ENCODE measurements around the gene LOXL4.

Gene LOXL4

DNA sequence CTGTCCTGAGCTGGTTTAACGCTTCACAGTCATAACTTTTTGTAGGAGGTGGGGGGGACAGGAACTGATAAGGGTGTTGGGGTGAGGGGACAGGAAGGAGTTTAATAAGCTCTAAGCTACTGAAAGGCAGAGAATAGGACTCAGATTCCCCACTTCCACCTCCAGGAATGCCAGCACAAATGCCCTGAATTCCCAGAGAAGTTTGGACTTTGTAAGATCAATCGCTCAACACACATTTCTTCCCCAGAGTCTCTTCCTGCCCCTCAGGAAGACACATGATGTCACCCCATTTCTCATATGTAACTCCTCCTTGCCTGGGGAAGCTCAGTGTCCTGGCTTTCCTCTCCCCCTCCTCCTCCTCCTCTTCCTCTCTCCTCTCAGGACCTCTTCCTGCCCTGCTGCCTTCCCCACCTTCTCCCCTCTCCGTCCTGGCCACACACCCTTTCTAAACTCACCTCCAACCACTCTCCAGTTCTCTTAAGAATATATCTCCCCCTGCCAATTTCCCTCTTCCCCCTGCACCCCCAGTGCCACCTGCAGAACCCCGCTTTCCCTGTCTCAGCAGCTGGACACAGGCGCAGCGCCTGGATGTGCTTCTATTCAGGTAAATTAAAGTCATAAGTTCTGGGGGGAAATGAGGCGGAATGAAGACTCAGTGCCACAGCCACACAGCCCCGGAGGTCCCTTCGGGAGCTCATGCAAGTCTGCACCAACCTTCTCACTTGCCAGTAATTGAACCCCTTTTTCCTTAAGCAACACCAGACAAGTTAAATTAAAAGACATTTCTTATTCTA lies 5.3 kb upstream of the LOXL4 start:
- Histone ChIP-seq H3K27ac (ENCODE audit: low read length) (no peak overlapping the region), H3K36me3 (ENCODE audit: control insufficient read depth, insufficient read depth, low read length) (no peaks in the 10 kb centered on the region), H3K4me3 (ENCODE audit: low read length) (no peak overlapping the region), H3K9me3 (ENCODE audit: control insufficient read depth, insufficient read depth, low read length) (no peaks in the 10 kb centered on the region), H3K27me3 (ENCODE audit: control insufficient read depth, insufficient read depth, low read length) (peaks cover 2% of the 10 kb centered on the region; the same call in 1 of the 2 replicates), H3K4me1 (ENCODE audit: control insufficient read depth, insufficient read depth, low read length) (peaks cover 2% of the 10 kb centered on the region)
- no peak for DNase-seq (ENCODE audit: low read depth, low spot score)
- WGBS (ENCODE audit: insufficient coverage, insufficient read length) = no CpG with 5 or more reads among the region's 9 CpGs

DNA sequence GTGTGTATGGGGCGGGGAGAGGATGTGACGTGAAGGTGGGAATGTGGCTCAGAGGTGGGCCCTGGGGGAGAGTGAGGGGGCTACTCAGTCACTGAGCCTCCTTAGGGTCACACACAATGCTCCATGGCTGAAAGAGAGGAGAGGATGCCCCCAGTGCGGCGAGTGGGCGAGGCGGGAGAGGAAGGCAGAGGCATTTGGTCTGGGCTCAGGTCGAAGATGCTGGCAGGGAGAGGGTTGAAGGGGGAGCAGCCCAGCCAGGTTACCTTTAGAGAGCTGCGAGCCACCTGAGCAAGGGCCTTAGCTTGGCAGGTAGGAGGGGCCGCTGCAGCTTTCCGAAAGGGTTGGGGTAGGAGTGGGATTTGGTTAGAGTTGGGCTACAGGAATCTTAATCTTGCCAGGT lies 4.7 kb upstream of the LOXL4 start:
- H3K4me3 ChIP-seq (ENCODE audit: low read length) = no peak overlapping the region
- H3K27ac ChIP-seq (ENCODE audit: low read length) = no peak overlapping the region
- H3K9me3 ChIP-seq (ENCODE audit: control insufficient read depth, insufficient read depth, low read length) = no peaks in the 10 kb centered on the region
- no peaks in the 10 kb centered on the region for H3K36me3 ChIP-seq (ENCODE audit: control insufficient read depth, insufficient read depth, low read length)
- no CpG with 5 or more reads among the region's 10 CpGs for WGBS (ENCODE audit: insufficient coverage, insufficient read length)
- H3K27me3 ChIP-seq (ENCODE audit: control insufficient read depth, insufficient read depth, low read length) = peaks cover 2% of the 10 kb centered on the region; the same call in 1 of the 2 replicates
- H3K4me1 ChIP-seq (ENCODE audit: control insufficient read depth, insufficient read depth, low read length) = peaks cover 4% of the 10 kb centered on the region
- no peak for DNase-seq (ENCODE audit: low read depth, low spot score)

DNA sequence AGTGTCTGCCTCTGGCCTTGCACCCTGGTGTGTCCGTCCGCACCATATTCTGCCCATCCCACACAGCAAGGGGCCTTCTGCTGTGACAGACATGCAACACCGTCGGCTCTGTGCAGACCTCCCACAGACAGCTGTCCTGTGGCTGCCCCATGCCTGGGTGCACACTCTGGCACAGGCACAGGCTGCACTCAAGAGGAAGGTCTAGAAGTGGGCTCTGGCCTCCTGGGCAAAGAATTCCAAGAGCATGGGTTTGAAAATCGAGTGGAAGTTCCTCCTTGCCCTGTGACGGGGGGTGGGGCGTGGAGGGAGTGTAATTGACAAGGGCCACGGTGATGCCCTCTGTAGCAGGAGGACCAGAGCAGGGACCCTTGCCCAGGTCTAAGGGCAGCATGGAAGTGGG lies 4.3 kb upstream of the LOXL4 start:
- H3K9me3 ChIP-seq (ENCODE audit: control insufficient read depth, insufficient read depth, low read length) = no peaks in the 10 kb centered on the region
- H3K4me3 ChIP-seq (ENCODE audit: low read length) = no peak overlapping the region
- DNase-seq (ENCODE audit: low read depth, low spot score) = no peak
- WGBS (ENCODE audit: insufficient coverage, insufficient read length) = no CpG with 5 or more reads among the region's 8 CpGs
- no peak overlapping the region for H3K27ac ChIP-seq (ENCODE audit: low read length)
- H3K27me3 ChIP-seq (ENCODE audit: control insufficient read depth, insufficient read depth, low read length) = peaks cover 2% of the 10 kb centered on the region; the same call in 1 of the 2 replicates
- no peaks in the 10 kb centered on the region for H3K36me3 ChIP-seq (ENCODE audit: control insufficient read depth, insufficient read depth, low read length)
- H3K4me1 ChIP-seq (ENCODE audit: control insufficient read depth, insufficient read depth, low read length) = peaks cover 4% of the 10 kb centered on the region

DNA sequence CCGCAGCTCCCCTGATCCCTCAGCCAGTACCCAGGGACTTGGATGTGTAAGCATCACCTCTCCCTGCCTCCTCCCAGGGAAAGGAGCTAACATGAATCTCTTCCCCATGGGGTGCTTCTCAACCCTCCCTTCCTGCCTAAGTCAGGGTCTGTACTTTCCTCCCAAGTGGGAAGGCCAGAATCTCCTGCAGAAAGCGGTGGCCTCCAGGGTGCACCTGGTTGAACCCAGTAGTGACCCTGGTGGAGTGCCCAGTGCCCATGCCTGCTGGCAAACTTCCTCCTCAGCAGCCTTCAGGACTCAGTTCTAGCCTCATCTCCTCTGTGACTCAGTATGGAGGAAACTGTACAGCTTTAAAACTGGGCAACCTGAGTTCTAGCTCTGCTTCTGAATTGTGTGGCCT lies 2.8 kb upstream of the LOXL4 start:
- no peak overlapping the region for H3K4me3 ChIP-seq (ENCODE audit: low read length)
- DNase-seq (ENCODE audit: low read depth, low spot score) = no peak
- H3K9me3 ChIP-seq (ENCODE audit: control insufficient read depth, insufficient read depth, low read length) = no peaks in the 10 kb centered on the region
- no peaks in the 10 kb centered on the region for H3K36me3 ChIP-seq (ENCODE audit: control insufficient read depth, insufficient read depth, low read length)
- peaks cover 4% of the 10 kb centered on the region for H3K4me1 ChIP-seq (ENCODE audit: control insufficient read depth, insufficient read depth, low read length)
- H3K27ac ChIP-seq (ENCODE audit: low read length) = no peak overlapping the region
- no CpG with 5 or more reads among the region's 2 CpGs for WGBS (ENCODE audit: insufficient coverage, insufficient read length)
- peaks cover 2% of the 10 kb centered on the region; the same call in 1 of the 2 replicates for H3K27me3 ChIP-seq (ENCODE audit: control insufficient read depth, insufficient read depth, low read length)

DNA sequence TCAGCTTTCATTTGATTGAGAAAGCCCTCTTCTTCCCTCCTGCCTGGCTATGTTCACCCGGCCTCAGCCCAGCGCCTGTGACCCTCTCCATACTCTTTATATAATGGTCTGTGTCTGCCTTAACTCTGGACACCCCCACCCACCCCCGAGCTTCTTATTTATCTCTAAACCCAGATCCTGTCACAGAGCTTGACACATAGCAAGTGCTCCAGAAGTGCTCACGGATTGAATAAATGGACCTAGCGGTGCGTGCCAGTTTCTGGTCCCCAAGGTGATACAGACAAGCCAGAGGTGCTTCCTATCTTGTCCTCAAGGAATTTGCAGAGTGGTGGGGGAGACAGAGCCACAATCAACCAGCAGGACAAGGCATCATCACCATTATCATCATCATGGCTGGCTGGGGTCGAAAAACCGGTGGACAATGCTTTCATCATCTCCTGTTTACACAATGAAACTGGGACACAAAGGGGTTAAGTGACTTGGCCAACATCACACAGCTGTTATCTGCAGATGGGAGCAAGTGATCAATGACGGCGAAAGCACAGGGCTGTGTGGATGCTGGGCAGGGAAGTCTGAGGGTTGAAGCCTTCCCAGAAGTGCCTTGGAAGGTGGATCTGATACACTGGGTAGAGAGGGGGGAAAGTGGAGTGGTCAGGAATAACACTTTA lies 2.2 kb upstream of the LOXL4 start:
- no CpG with 5 or more reads among the region's 10 CpGs for WGBS (ENCODE audit: insufficient coverage, insufficient read length)
- Histone ChIP-seq H3K4me3 (ENCODE audit: low read length) (no peak overlapping the region), H3K9me3 (ENCODE audit: control insufficient read depth, insufficient read depth, low read length) (no peaks in the 10 kb centered on the region), H3K36me3 (ENCODE audit: control insufficient read depth, insufficient read depth, low read length) (no peaks in the 10 kb centered on the region), H3K4me1 (ENCODE audit: control insufficient read depth, insufficient read depth, low read length) (peaks cover 4% of the 10 kb centered on the region), H3K27me3 (ENCODE audit: control insufficient read depth, insufficient read depth, low read length) (peaks cover 2% of the 10 kb centered on the region; the same call in 1 of the 2 replicates), H3K27ac (ENCODE audit: low read length) (no peak overlapping the region)
- no peak for DNase-seq (ENCODE audit: low read depth, low spot score)

DNA sequence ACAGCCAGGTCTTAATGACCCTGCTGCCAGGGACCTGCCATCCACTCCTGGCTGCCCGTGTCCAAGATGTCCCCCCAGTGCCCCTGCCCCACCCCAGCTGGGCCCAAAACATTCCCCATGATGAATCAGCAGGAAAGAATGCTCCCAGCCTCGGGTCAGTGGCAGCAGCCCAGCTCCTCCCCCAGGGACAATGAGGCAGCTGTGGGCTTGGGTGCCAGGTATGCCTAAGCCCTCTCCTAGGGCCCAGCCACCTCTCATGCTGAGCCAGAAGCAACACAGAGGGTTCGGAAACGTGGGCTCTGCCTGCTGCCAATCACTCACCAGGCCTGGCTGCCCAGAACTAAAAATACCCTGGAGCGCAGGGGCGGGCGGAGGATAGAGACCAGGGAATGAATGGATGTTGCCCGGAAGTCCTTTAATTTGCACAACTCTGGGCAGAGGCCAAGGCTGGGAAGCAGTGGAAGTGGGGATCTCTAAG lies 1.5 kb upstream of the LOXL4 start:
- H3K4me3 ChIP-seq (ENCODE audit: low read length) = no peak overlapping the region
- no peaks in the 10 kb centered on the region for H3K9me3 ChIP-seq (ENCODE audit: control insufficient read depth, insufficient read depth, low read length)
- H3K27ac ChIP-seq (ENCODE audit: low read length) = no peak overlapping the region
- DNase-seq (ENCODE audit: low read depth, low spot score) = no peak
- no CpG with 5 or more reads among the region's 8 CpGs for WGBS (ENCODE audit: insufficient coverage, insufficient read length)
- peaks cover 4% of the 10 kb centered on the region for H3K4me1 ChIP-seq (ENCODE audit: control insufficient read depth, insufficient read depth, low read length)
- no peaks in the 10 kb centered on the region for H3K36me3 ChIP-seq (ENCODE audit: control insufficient read depth, insufficient read depth, low read length)
- peaks cover 2% of the 10 kb centered on the region; the same call in 1 of the 2 replicates for H3K27me3 ChIP-seq (ENCODE audit: control insufficient read depth, insufficient read depth, low read length)

DNA sequence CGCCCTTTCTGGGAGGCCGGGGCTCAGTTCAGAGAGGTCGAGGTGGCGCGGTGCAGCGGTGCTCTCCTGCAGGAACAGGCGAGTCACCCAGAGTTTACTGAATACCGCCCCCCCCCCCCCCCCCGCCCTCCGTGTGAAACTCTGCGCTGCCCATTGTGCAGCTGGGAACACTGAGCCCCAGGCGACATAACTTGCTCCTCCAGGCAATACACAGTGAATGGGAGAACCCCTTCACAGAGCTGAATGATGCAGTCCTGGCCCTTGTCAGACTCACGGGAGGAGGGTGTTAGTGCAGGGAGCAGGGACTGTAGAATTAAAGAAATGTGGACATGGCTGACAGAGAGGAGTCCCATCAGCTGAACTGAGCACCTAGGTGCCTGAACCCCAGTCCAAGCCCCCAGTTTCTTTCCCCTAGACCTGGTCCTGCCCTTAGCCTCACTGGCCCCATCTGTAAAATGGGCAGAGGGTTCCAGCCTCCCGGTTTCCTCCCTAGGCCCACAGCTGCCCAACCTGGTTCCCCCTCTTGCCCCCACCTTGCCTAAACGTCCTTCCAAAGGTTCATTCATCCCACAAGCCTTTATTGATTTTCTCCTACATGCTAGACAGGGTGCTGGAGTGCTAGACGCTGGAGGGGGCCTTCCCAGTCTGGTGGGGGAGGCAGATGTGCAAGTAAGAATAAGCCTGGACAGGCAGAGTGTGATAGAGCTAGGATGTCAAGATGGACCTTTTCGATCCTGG lies 869 bp upstream of the LOXL4 start:
- no peak for DNase-seq (ENCODE audit: low read depth, low spot score)
- peak overlapping the region; percentile 52; the same call in 1 of the 2 replicates for H3K4me3 ChIP-seq (ENCODE audit: low read length)
- no peaks in the 10 kb centered on the region for H3K9me3 ChIP-seq (ENCODE audit: control insufficient read depth, insufficient read depth, low read length)
- peaks cover 4% of the 10 kb centered on the region for H3K4me1 ChIP-seq (ENCODE audit: control insufficient read depth, insufficient read depth, low read length)
- no CpG with 5 or more reads among the region's 17 CpGs for WGBS (ENCODE audit: insufficient coverage, insufficient read length)
- H3K27ac ChIP-seq (ENCODE audit: low read length) = no peak overlapping the region
- H3K36me3 ChIP-seq (ENCODE audit: control insufficient read depth, insufficient read depth, low read length) = no peaks in the 10 kb centered on the region
- peaks cover 2% of the 10 kb centered on the region; the same call in 1 of the 2 replicates for H3K27me3 ChIP-seq (ENCODE audit: control insufficient read depth, insufficient read depth, low read length)

DNA sequence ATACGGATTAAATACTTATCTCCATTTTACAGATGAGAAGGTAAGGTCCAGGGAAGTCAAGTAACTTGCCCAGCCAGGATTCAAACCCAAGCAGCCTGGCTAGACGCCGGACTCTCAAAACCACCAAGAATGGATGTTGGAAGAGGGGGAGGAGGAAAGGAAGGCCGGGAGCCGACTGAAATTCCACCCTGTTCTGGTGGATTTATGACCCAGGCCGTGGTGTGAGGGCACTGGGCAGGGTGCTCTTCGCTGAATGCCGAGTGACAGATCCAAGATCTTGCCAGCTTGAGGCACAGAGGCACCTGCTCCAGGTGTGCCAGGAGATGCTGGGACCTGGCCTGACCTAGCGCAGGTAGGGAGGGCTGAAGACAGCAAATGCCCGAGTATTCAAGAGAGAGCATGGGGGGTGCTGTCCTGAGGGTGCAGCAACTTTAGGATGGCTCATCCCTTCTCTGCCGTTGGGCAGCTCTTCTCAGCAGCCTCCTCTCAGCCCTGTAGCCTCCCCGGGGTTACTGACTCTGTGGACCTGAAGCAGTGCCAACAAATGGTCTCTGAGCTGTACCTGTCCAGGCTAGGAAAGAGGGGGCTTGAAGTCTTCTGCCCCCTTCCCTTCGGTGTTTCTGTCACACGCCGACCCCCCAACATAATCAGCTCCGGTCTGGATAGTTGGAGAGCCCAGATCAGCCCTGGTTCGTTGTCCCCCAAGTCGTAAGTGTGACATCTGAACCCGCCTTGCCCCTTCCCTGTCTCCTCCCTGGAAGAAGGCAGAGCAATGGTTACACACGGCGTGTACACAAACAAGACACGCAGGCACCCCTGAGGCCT lies 713 bp downstream of the LOXL4 start:
- H3K4me1 ChIP-seq (ENCODE audit: control insufficient read depth, insufficient read depth, low read length) = peaks cover 4% of the 10 kb centered on the region; the same call in 1 of the 2 replicates
- H3K9me3 ChIP-seq (ENCODE audit: control insufficient read depth, insufficient read depth, low read length) = no peaks in the 10 kb centered on the region
- peak overlapping the region; percentile 52; the same call in 1 of the 2 replicates for H3K4me3 ChIP-seq (ENCODE audit: low read length)
- no CpG with 5 or more reads among the region's 22 CpGs for WGBS (ENCODE audit: insufficient coverage, insufficient read length)
- H3K27me3 ChIP-seq (ENCODE audit: control insufficient read depth, insufficient read depth, low read length) = peaks cover 2% of the 10 kb centered on the region; the same call in 1 of the 2 replicates
- H3K27ac ChIP-seq (ENCODE audit: low read length) = no peak overlapping the region
- no peaks in the 10 kb centered on the region for H3K36me3 ChIP-seq (ENCODE audit: control insufficient read depth, insufficient read depth, low read length)
- no peak for DNase-seq (ENCODE audit: low read depth, low spot score)

DNA sequence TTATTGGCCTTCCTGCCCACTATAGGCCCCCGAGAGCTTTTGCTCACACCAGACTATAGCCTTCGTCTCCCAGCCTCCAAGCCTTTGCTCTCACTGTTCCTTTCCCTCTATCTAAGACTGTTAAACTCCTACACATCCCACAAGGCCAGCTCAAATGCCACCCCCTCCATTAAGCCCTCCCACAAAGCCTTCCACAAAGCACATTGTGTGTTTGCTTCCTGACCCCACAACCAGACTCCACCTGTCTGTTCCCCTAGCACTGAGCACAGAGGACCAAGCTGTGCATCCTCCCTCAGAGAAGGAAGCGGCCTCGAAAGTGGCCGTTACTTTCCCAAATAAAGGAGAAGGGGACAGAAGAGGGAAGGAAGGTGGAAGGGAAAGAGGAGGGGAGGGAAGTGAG lies 1.3 kb downstream of the LOXL4 start:
- Histone ChIP-seq H3K36me3 (ENCODE audit: control insufficient read depth, insufficient read depth, low read length) (no peaks in the 10 kb centered on the region), H3K9me3 (ENCODE audit: control insufficient read depth, insufficient read depth, low read length) (no peaks in the 10 kb centered on the region), H3K27ac (ENCODE audit: low read length) (no peak overlapping the region), H3K4me1 (ENCODE audit: control insufficient read depth, insufficient read depth, low read length) (peaks cover 4% of the 10 kb centered on the region; the same call in 1 of the 2 replicates), H3K27me3 (ENCODE audit: control insufficient read depth, insufficient read depth, low read length) (peaks cover 2% of the 10 kb centered on the region; the same call in 1 of the 2 replicates), H3K4me3 (ENCODE audit: low read length) (no peak overlapping the region)
- no CpG with 5 or more reads among the region's 5 CpGs for WGBS (ENCODE audit: insufficient coverage, insufficient read length)
- no peak for DNase-seq (ENCODE audit: low read depth, low spot score)

Measured in iPS DF 6.9 (cell line).